Testis (tissue), 3 donors: ENCODE results near the gene KLF13. TPM values are rescaled to one million over a fixed set of nuclear protein-coding genes. Genes with fewer than 3 reads are reported as not detected.
A peak's percentile ranks its signal among the peaks of the same experiment; 100 is the strongest.

Experiments used
- DNase-seq: peaks from one replicate; pipeline ENCODE4 v3.0.0-alpha.2; 2019
- H3K27ac ChIP-seq, 2 donors: fragments of 200-600 bp; sonication (generic); one replicate each; pipeline ENCODE4 v1.5.1; 2019
- H3K27me3 ChIP-seq: fragments of 200-600 bp; sonication (generic); one replicate; pipeline ENCODE4 v1.5.1; 2019
- H3K36me3 ChIP-seq: fragments of 200-600 bp; sonication (generic); one replicate; pipeline ENCODE4 v1.5.1; 2017; ENCODE audit warnings: low read depth; ENCODE audit errors: missing control alignments
- H3K4me1 ChIP-seq: fragments of 200-600 bp; sonication (generic); one replicate; pipeline ENCODE4 v1.5.1; 2019
- H3K4me3 ChIP-seq, 2 donors: fragments of 200-600 bp; sonication (generic); one replicate each; pipeline ENCODE4 v1.5.1; 2017 to 2019
- H3K9me3 ChIP-seq: fragments of 200-600 bp; sonication (generic); one replicate; pipeline ENCODE4 v1.5.1; 2017
- POLR2A ChIP-seq: fragments of 450-650 bp; IDR thresholded peaks from one replicate; pipeline ENCODE4 v1.6.1; 2017; ENCODE audit warnings: antibody characterized with exemption, mild to moderate bottlenecking, moderate library complexity
- WGBS, 2 donors: methylation state at CpG; one replicate each; pipeline ENCODE4 v1.1.5; 2018; 5-methylcytosine and 5-hydroxymethylcytosine counted together
- intact Hi-C: fragments of 100-400 bp; cut with DNase I; formaldehyde crosslinking; loops from one replicate; pipeline ENCODE4 v1.15.1; 2023; ENCODE audit warnings: low total_unique reads
- polyA plus RNA-seq: library from polyadenylated mRNA; stranded (reverse); fragments of 350-450 nt; fragmentation: Illumina TruSeq; extraction: RNeasy Lipid Tissue Mini Kit (QIAGEN cat#74804); gene quantifications from one replicate; pipeline ENCODE4 v1.2.3, GENCODE V29; 2014; ENCODE audit warnings: low read depth, low replicate concordance; ENCODE audit not compliant: insufficient read depth
- total RNA-seq, 2 donors: library from RNA; depleted of rRNA; stranded (reverse); fragments of >200 nt; gene quantifications; one replicate each; pipeline ENCODE4 v1.2.3, GENCODE V29; 2016
- TF ChIP-seq, protein P1 (sequence below), 3 experiments: fragments of 450-650 bp in 2 of 3; fragments of 200-600 bp in 1 of 3; sonication (generic) in 1 of 3; IDR thresholded peaks; one replicate each; pipeline ENCODE4 v1.5.1; 2016 to 2019; ENCODE audit warnings: antibody characterized with exemption in 3 of 3, mild to moderate bottlenecking in 2 of 3, moderate library complexity in 1 of 3

KLF13 gene
- total and polyA plus RNA-seq, 3 donors from 2014 or later: 41.9 to 61.7 (median 45.7) TPM

DNA sequence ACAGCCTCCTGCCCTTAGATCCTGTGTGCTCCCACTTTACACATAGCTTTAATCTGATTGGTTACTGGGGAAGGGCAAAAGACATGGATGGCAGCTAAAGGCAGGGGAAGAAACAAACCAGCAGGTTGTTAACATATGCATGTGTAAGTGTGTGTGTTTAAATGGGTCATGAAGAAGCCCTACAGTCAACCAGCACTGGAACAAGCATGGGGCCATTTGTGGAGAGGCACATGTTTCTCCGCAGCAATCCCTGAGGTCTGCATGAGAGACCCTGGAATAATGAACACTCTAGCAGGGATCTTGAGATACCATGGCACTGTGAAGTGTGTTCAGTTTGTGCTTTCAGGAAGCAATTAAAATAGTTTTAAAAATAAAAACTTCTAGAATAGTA lies 6.0 kb downstream of the KLF13 start:
- intact Hi-C loops: no loop called here
- H3K36me3 ChIP-seq: no peaks in the 10 kb centered on the region
- peaks cover 74% of the 10 kb centered on the region for H3K4me1 ChIP-seq
- TF ChIP-seq POLR2A: no peak
- TF ChIP-seq, protein P1, sequence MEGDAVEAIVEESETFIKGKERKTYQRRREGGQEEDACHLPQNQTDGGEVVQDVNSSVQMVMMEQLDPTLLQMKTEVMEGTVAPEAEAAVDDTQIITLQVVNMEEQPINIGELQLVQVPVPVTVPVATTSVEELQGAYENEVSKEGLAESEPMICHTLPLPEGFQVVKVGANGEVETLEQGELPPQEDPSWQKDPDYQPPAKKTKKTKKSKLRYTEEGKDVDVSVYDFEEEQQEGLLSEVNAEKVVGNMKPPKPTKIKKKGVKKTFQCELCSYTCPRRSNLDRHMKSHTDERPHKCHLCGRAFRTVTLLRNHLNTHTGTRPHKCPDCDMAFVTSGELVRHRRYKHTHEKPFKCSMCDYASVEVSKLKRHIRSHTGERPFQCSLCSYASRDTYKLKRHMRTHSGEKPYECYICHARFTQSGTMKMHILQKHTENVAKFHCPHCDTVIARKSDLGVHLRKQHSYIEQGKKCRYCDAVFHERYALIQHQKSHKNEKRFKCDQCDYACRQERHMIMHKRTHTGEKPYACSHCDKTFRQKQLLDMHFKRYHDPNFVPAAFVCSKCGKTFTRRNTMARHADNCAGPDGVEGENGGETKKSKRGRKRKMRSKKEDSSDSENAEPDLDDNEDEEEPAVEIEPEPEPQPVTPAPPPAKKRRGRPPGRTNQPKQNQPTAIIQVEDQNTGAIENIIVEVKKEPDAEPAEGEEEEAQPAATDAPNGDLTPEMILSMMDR (IDR thresholded peaks at IDR 0.05): no peak
- no peaks in the 10 kb centered on the region for H3K27me3 ChIP-seq
- 68 to 71% methylated on average over 1 of the region's 1 CpG for WGBS, 2 donors
- H3K4me3 ChIP-seq: no peak overlapping the region
- H3K27ac ChIP-seq: peak overlapping the region; percentile 58 to 66
- no peaks in the 10 kb centered on the region for H3K9me3 ChIP-seq
- no peak for DNase-seq

DNA sequence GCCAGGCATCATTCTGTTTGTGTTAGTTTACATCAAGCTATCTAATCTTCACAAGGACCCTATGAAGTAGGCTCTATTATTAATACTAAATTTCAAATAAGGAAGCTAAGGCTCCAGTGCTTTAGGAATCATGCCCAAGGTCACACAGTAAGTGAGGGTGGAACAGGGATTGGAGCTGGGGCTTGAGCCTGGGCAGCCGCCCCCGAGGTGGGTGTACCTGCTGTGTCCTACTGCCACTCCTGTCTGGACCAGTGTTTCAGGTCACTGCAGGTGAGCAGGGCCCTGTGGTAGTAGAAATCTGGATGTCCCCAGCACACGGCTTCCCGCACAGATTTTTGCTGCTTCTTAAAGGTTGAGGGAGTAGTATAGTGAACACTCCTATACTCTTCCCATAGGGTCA lies 6.5 kb downstream of the KLF13 start:
- WGBS, 2 donors: 51 to 66% methylated on average over 3 to 4 of the region's 4 CpGs
- Histone ChIP-seq H3K4me3 (no peak overlapping the region), H3K9me3 (no peaks in the 10 kb centered on the region), H3K27me3 (no peaks in the 10 kb centered on the region), H3K27ac (peak overlapping the region; percentile 58 to 66), H3K36me3 (no peaks in the 10 kb centered on the region), H3K4me1 (peaks cover 78% of the 10 kb centered on the region)
- intact Hi-C loops: no loop called here
- no peak for DNase-seq
- no peak for TF ChIP-seq POLR2A
- TF ChIP-seq, protein P1 (IDR thresholded peaks at IDR 0.05): no peak

DNA sequence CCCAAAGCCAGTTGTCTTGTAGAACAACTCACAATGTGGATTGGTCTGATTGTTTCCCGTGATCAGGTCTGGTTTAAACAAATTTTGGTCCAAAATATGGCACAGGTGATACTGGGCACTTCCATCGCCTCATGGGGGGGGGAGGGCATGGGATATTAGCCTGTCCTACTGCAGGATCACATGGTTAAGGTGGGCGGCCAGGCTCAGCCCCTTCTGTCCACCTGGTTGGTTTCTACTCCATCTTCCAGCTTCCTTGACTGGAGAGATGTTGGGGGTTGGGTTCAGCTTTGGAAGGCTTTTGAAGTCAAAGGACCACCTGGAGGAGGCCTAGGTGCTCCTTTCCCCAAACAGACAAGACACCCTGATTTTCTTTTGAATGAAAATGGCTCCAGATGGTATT lies 7.2 kb downstream of the KLF13 start:
- H3K4me1 ChIP-seq: peaks cover 85% of the 10 kb centered on the region
- peak overlapping the region in 1 of 2 donors; percentile 70 for H3K27ac ChIP-seq
- no peak for TF ChIP-seq POLR2A
- TF ChIP-seq, protein P1 (IDR thresholded peaks at IDR 0.05): no peak
- H3K27me3 ChIP-seq: no peaks in the 10 kb centered on the region
- H3K36me3 ChIP-seq: no peaks in the 10 kb centered on the region
- 100% methylated on average over 3 of the region's 3 CpGs for WGBS, 2 donors
- no peak overlapping the region for H3K4me3 ChIP-seq
- no peaks in the 10 kb centered on the region for H3K9me3 ChIP-seq
- intact Hi-C loops: no loop called here
- no peak for DNase-seq

DNA sequence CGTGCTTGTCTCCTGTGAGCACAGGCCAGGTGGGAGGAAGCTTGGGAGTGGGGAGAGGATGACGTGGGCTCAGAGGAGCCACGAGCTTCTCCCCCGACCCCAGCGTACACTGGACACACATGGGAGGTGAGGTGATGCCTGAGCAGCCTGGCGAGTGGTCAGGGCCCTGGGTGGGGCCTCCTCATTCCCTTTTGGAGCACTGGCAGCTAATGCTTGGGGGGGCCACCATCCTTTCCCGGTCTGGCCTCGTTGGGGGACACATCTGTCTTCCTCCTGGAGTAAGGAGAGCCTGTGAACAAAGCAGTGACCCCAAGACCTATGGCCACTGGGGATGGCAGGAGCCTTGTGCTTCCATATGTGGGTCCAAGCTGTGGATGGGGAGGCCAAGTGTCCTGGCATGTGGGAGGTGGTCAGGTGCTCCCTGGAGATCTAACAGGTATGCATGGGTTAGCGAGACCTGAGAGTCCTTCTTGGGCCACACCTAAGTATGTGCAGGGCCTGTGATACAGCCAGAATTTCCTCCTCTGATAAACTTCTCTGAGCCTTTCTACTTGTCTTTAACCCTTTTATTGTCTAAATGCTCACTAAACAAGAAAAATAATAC lies 9.5 kb downstream of the KLF13 start:
- H3K27ac ChIP-seq: peak overlapping the region; percentile 41 to 70
- no peak for TF ChIP-seq POLR2A
- TF ChIP-seq, protein P1 (IDR thresholded peaks at IDR 0.05): no peak
- no peaks in the 10 kb centered on the region for H3K9me3 ChIP-seq
- H3K4me1 ChIP-seq: peaks cover 89% of the 10 kb centered on the region
- H3K36me3 ChIP-seq: no peaks in the 10 kb centered on the region
- WGBS, 2 donors: 68 to 73% methylated on average over 7 to 9 of the region's 9 CpGs
- H3K27me3 ChIP-seq: no peaks in the 10 kb centered on the region
- H3K4me3 ChIP-seq: no peak overlapping the region
- DNase-seq: no peak
- intact Hi-C loops: no loop called here
